OCI-LY1 (cell line): ENCODE data around the gene SLC39A10.

Experiments
- H2AFZ ChIP-seq: fragments of 200-600 bp; sonication (generic), shearing (Covaris generic); 2 replicates; pipeline ENCODE4 v1.6.0; 2014; ENCODE audit warnings: antibody characterized with exemption, mild to moderate bottlenecking, low read length
- H3F3A ChIP-seq: fragments of 200-600 bp; sonication (generic), shearing (Covaris generic); 2 replicates; pipeline ENCODE4 v1.6.0; 2014; ENCODE audit warnings: mild to moderate bottlenecking, antibody characterized with exemption, low read length, moderate library complexity; ENCODE audit not compliant: insufficient read depth
- H3K27ac ChIP-seq: fragments of 200-600 bp; sonication (generic); 2 replicates; pipeline ENCODE4 v1.5.1; 2014; ENCODE audit warnings: low read length, mixed run types, mild to moderate bottlenecking, low read depth; ENCODE audit not compliant: poor library complexity, severe bottlenecking
- H3K27me3 ChIP-seq: fragments of 200-600 bp; sonication (generic); 2 replicates; pipeline ENCODE4 v1.6.0; 2014; ENCODE audit warnings: antibody characterized with exemption, mild to moderate bottlenecking, low read length, moderate library complexity; ENCODE audit not compliant: insufficient read depth
- H3K36me3 ChIP-seq: fragments of 200-600 bp; sonication (generic); 2 replicates; pipeline ENCODE4 v1.6.1; 2014; ENCODE audit warnings: mild to moderate bottlenecking, antibody characterized with exemption, low read length, moderate library complexity, mixed read lengths; ENCODE audit not compliant: insufficient read depth
- H3K4me1 ChIP-seq: fragments of 200-600 bp; sonication (generic); 2 replicates; pipeline ENCODE4 v1.5.1; 2014; ENCODE audit warnings: mild to moderate bottlenecking, low read length, moderate library complexity; ENCODE audit not compliant: insufficient read depth, severe bottlenecking
- H3K4me2 ChIP-seq: fragments of 200-600 bp; sonication (generic), shearing (Covaris generic); 2 replicates; pipeline ENCODE4 v1.6.1; 2014; ENCODE audit warnings: low read length
- H3K4me3 ChIP-seq: fragments of 200-600 bp; sonication (generic); 2 replicates; pipeline ENCODE4 v1.5.1; 2014; ENCODE audit warnings: low read length, low read depth, mild to moderate bottlenecking, mixed read lengths; ENCODE audit not compliant: poor library complexity, severe bottlenecking
- H3K79me2 ChIP-seq: fragments of 200-600 bp; shearing (Covaris generic); 2 replicates; pipeline ENCODE4 v1.6.1; 2016; ENCODE audit warnings: mixed run types, low read length, mixed read lengths; ENCODE audit not compliant: insufficient read depth
- H3K9ac ChIP-seq: fragments of 200-600 bp; sonication (generic), shearing (Covaris generic); 2 replicates; pipeline ENCODE4 v1.6.1; 2014; ENCODE audit warnings: mild to moderate bottlenecking, low read length, mixed read lengths
- H3K9me2 ChIP-seq: fragments of 200-600 bp; sonication (generic), shearing (Covaris generic); 2 replicates; pipeline ENCODE4 v1.6.1; 2014; ENCODE audit warnings: low read depth, mild to moderate bottlenecking, low read length, mixed read lengths
- H3K9me3 ChIP-seq: fragments of 200-600 bp; shearing (Covaris generic); 2 replicates; pipeline ENCODE4 v1.6.1; 2014; ENCODE audit warnings: low read length, mixed read lengths
- H4K20me1 ChIP-seq: fragments of 200-600 bp; sonication (generic), shearing (Covaris generic); 2 replicates; pipeline ENCODE4 v1.6.0; 2016; ENCODE audit warnings: mild to moderate bottlenecking, low read length; ENCODE audit not compliant: insufficient read depth
- CTCF ChIP-seq: fragments of 200-600 bp; sonication (generic), shearing (Covaris generic); IDR thresholded peaks from 2 replicates; pipeline ENCODE4 v1.5.1; 2017; ENCODE audit warnings: mild to moderate bottlenecking, antibody characterized with exemption, low read length, moderate library complexity, mixed read lengths
- EZH2 ChIP-seq: fragments of 200-600 bp; sonication (generic), shearing (Covaris generic); IDR thresholded peaks from 2 replicates; pipeline ENCODE4 v1.8.0; 2017; ENCODE audit warnings: borderline replicate concordance, mixed run types, mild to moderate bottlenecking, antibody characterized with exemption, low read length, moderate library complexity, mixed read lengths

Gene SLC39A10

GRCh38 chr2:195768431-195768830 lies 111.4 kb downstream of the SLC39A10 start:
- no peaks in the 10 kb centered on the region for H3K9me3 ChIP-seq
- no peaks in the 10 kb centered on the region for H4K20me1 ChIP-seq
- no peaks in the 10 kb centered on the region for H3K36me3 ChIP-seq
- H3K4me3 ChIP-seq: no peak overlapping the region
- no peaks in the 10 kb centered on the region for H3F3A ChIP-seq
- no peaks in the 10 kb centered on the region for H3K9me2 ChIP-seq
- H3K4me1 ChIP-seq: no peaks in the 10 kb centered on the region
- no peaks in the 10 kb centered on the region for H3K27me3 ChIP-seq
- no peak overlapping the region for H3K4me2 ChIP-seq
- H3K79me2 ChIP-seq: no peaks in the 10 kb centered on the region
- no peak overlapping the region for H2AFZ ChIP-seq
- TF ChIP-seq CTCF (no peak), EZH2 (no peak)
- no peak overlapping the region for H3K9ac ChIP-seq
- H3K27ac ChIP-seq: no peak overlapping the region

DNA sequence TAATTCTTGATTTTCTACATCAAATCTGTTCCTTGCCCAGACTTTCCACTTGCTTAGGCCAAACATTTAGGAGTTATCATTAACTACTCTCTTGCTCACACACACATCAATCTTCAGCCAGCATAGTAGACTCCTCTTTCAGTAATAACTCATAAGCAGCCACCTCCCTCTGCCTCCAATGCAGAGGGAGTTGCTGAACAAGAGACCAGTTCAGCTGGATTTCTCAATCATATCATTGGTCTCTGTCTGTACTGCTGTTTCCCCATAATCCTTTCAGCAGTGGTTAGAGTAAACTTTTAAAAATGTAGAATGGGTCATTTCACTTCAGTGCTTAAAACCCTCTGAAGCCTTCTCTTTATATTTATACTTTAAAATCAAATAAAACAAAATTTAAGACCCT lies 112.9 kb downstream of the SLC39A10 start:
- H3K9me2 ChIP-seq: no peaks in the 10 kb centered on the region
- no peak overlapping the region for H3K4me2 ChIP-seq
- no peaks in the 10 kb centered on the region for H3K4me1 ChIP-seq
- no peak for TF ChIP-seq CTCF
- no peak for TF ChIP-seq EZH2
- H3K27me3 ChIP-seq: no peaks in the 10 kb centered on the region
- no peak overlapping the region for H3K27ac ChIP-seq
- no peak overlapping the region for H3K9ac ChIP-seq
- no peak overlapping the region for H2AFZ ChIP-seq
- no peaks in the 10 kb centered on the region for H3K79me2 ChIP-seq
- no peaks in the 10 kb centered on the region for H3K36me3 ChIP-seq
- H4K20me1 ChIP-seq: no peaks in the 10 kb centered on the region
- H3K9me3 ChIP-seq: no peaks in the 10 kb centered on the region
- no peak overlapping the region for H3K4me3 ChIP-seq
- no peaks in the 10 kb centered on the region for H3F3A ChIP-seq

GRCh38 chr2:195779491-195779890 lies 122.5 kb downstream of the SLC39A10 start:
- no peak overlapping the region for H3K4me3 ChIP-seq
- TF ChIP-seq EZH2: no peak
- TF ChIP-seq CTCF: no peak
- no peak overlapping the region for H3K9ac ChIP-seq
- H3K4me2 ChIP-seq: no peak overlapping the region
- no peaks in the 10 kb centered on the region for H4K20me1 ChIP-seq
- no peak overlapping the region for H2AFZ ChIP-seq
- H3K27me3 ChIP-seq: no peaks in the 10 kb centered on the region
- no peaks in the 10 kb centered on the region for H3K9me3 ChIP-seq
- no peaks in the 10 kb centered on the region for H3K79me2 ChIP-seq
- H3K36me3 ChIP-seq: no peaks in the 10 kb centered on the region
- H3K4me1 ChIP-seq: no peaks in the 10 kb centered on the region
- H3K9me2 ChIP-seq: no peaks in the 10 kb centered on the region
- no peaks in the 10 kb centered on the region for H3F3A ChIP-seq
- H3K27ac ChIP-seq: no peak overlapping the region
